ENCODE results near the gene THUMPD2.

Gene THUMPD2

GRCh38 chr2:39706945-39707344 is 72.1 kb downstream of the THUMPD2 start:
- H3K36me3 ChIP-seq (ENCODE audit: control insufficient read depth, insufficient read depth, low read length) = no peaks in the 10 kb centered on the region
- H3K4me3 ChIP-seq (replicated peaks; ENCODE audit: low read depth, low read length) = no peak overlapping the region
- no peak for DNase-seq (ENCODE audit: extremely low read depth, insufficient read length)
- no peaks in the 10 kb centered on the region for H3K27me3 ChIP-seq (replicated peaks; ENCODE audit: control insufficient read depth, insufficient read depth, low read length)
- TF ChIP-seq CTCF (IDR thresholded peaks at IDR 0.05; ENCODE audit: insufficient read depth, low read length, poor library complexity, severe bottlenecking) = no peak

GRCh38 chr2:39706312-39706711 is 72.7 kb downstream of the THUMPD2 start:
- no peak for TF ChIP-seq CTCF (IDR thresholded peaks at IDR 0.05; ENCODE audit: insufficient read depth, low read length, poor library complexity, severe bottlenecking)
- no peak for DNase-seq (ENCODE audit: extremely low read depth, insufficient read length)
- H3K4me3 ChIP-seq (replicated peaks; ENCODE audit: low read depth, low read length) = no peak overlapping the region
- H3K27me3 ChIP-seq (replicated peaks; ENCODE audit: control insufficient read depth, insufficient read depth, low read length) = no peaks in the 10 kb centered on the region
- no peaks in the 10 kb centered on the region for H3K36me3 ChIP-seq (ENCODE audit: control insufficient read depth, insufficient read depth, low read length)

- DNase-seq (ENCODE audit: extremely low read depth, insufficient read length) = no peak
- Histone ChIP-seq H3K27me3 (replicated peaks; ENCODE audit: control insufficient read depth, insufficient read depth, low read length) (no peaks in the 10 kb centered on the region), H3K4me3 (replicated peaks; ENCODE audit: low read depth, low read length) (no peak overlapping the region), H3K36me3 (ENCODE audit: control insufficient read depth, insufficient read depth, low read length) (no peaks in the 10 kb centered on the region)
- TF ChIP-seq CTCF (IDR thresholded peaks at IDR 0.05; ENCODE audit: insufficient read depth, low read length, poor library complexity, severe bottlenecking) = no peak
Measured at GRCh38 chr2:39705638-39706037, 73.4 kb downstream of the THUMPD2 start.

GRCh38 chr2:39704540-39704939 is 74.5 kb downstream of the THUMPD2 start:
- no peaks in the 10 kb centered on the region for H3K27me3 ChIP-seq (replicated peaks; ENCODE audit: control insufficient read depth, insufficient read depth, low read length)
- no peak overlapping the region for H3K4me3 ChIP-seq (replicated peaks; ENCODE audit: low read depth, low read length)
- TF ChIP-seq CTCF (IDR thresholded peaks at IDR 0.05; ENCODE audit: insufficient read depth, low read length, poor library complexity, severe bottlenecking) = no peak
- DNase-seq (ENCODE audit: extremely low read depth, insufficient read length) = no peak
- no peaks in the 10 kb centered on the region for H3K36me3 ChIP-seq (ENCODE audit: control insufficient read depth, insufficient read depth, low read length)

- TF ChIP-seq CTCF (IDR thresholded peaks at IDR 0.05; ENCODE audit: insufficient read depth, low read length, poor library complexity, severe bottlenecking) = no peak
- no peaks in the 10 kb centered on the region for H3K36me3 ChIP-seq (ENCODE audit: control insufficient read depth, insufficient read depth, low read length)
- H3K27me3 ChIP-seq (replicated peaks; ENCODE audit: control insufficient read depth, insufficient read depth, low read length) = no peaks in the 10 kb centered on the region
- no peak overlapping the region for H3K4me3 ChIP-seq (replicated peaks; ENCODE audit: low read depth, low read length)
- DNase-seq (ENCODE audit: extremely low read depth, insufficient read length) = no peak
Measured at GRCh38 chr2:39703181-39703872, 75.7 kb downstream of the THUMPD2 start.

GRCh38 chr2:39701137-39701536 is 77.9 kb downstream of the THUMPD2 start:
- H3K4me3 ChIP-seq (replicated peaks; ENCODE audit: low read depth, low read length) = no peak overlapping the region
- no peak for DNase-seq (ENCODE audit: extremely low read depth, insufficient read length)
- no peaks in the 10 kb centered on the region for H3K36me3 ChIP-seq (ENCODE audit: control insufficient read depth, insufficient read depth, low read length)
- no peak for TF ChIP-seq CTCF (IDR thresholded peaks at IDR 0.05; ENCODE audit: insufficient read depth, low read length, poor library complexity, severe bottlenecking)
- H3K27me3 ChIP-seq (replicated peaks; ENCODE audit: control insufficient read depth, insufficient read depth, low read length) = no peaks in the 10 kb centered on the region
